CD4-positive, alpha-beta T cell treated with Interferon alpha-2 for 1 hour (primary cell): Measurements from ENCODE around the gene SGCA.
A peak's percentile ranks its signal among the peaks of the same experiment; 100 is the strongest.

Experiments
- DNase-seq, 2 donors: peaks; one replicate each; pipeline ENCODE4 v3.0.0-alpha.2; 2020 to 2022

Gene SGCA

GRCh38 chr17:50168319-50168718 lies 2.5 kb downstream of the SGCA start:
- no peak for DNase-seq

GRCh38 chr17:50169121-50169764 lies 3.4 kb downstream of the SGCA start:
- DNase-seq: peak; percentile 74 to 83

GRCh38 chr17:50169881-50170459 lies 4.2 kb downstream of the SGCA start:
- no peak for DNase-seq

GRCh38 chr17:50170662-50171370 lies 5.0 kb downstream of the SGCA start:
- DNase-seq: no peak

- DNase-seq: no peak
Measured at GRCh38 chr17:50171371-50172071, 5.7 kb downstream of the SGCA start.

- DNase-seq: no peak
Measured at GRCh38 chr17:50172130-50172529, 6.3 kb downstream of the SGCA start.

- DNase-seq: no peak
Measured at GRCh38 chr17:50172936-50173334, 7.1 kb downstream of the SGCA start.

- DNase-seq: no peak
Measured at GRCh38 chr17:50173335-50173941, 7.6 kb downstream of the SGCA start.

GRCh38 chr17:50174444-50174843 lies 8.6 kb downstream of the SGCA start:
- DNase-seq: no peak

- DNase-seq: no peak
Measured at GRCh38 chr17:50175035-50175807, 9.4 kb downstream of the SGCA start.

- no peak for DNase-seq
Measured at GRCh38 chr17:50176559-50177357, 11.0 kb downstream of the SGCA start.

- DNase-seq: no peak
Measured at GRCh38 chr17:50177476-50177875, 11.7 kb downstream of the SGCA start.

- DNase-seq: peak; percentile 53 to 63
Measured at GRCh38 chr17:50177983-50178834, 12.4 kb downstream of the SGCA start.

GRCh38 chr17:50180111-50180510 lies 14.3 kb downstream of the SGCA start:
- no peak for DNase-seq

- DNase-seq: no peak
Measured at GRCh38 chr17:50180620-50181019, 14.8 kb downstream of the SGCA start.

- no peak for DNase-seq
Measured at GRCh38 chr17:50181144-50181543, 15.3 kb downstream of the SGCA start.

- DNase-seq: no peak
Measured at GRCh38 chr17:50181591-50182560, 16.1 kb downstream of the SGCA start.

- DNase-seq: no peak
Measured at GRCh38 chr17:50182783-50183420, 17.1 kb downstream of the SGCA start.
